Measurements from ENCODE around the gene SLC25A34. TPM values are rescaled to one million over a fixed set of nuclear protein-coding genes. Genes with fewer than 3 reads are reported as not detected.

The SLC25A34 gene
- polyA plus RNA-seq, 1 of the 3 experiments (the other 2 are of a cell fraction): 1.4 TPM

DNA sequence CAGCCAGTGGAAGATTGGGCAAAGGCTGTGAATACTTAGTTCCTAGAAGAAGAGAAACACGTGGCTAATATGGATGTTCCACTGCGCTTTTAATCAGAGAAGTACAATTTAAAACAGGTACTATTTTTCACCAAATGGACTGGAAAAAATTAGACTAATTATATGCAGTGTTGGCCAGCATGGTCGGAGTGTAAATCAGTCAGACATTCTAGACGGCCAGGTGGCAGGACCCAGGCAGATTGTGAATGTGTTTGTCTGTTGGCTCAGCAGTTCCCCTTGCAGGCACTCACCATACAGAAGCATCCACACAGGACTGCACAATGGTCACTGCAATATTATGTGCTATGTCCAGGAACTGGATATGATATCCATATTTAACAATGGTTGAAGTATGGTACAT lies 23.9 kb upstream of the SLC25A34 start:
- WGBS (ENCODE audit: low lambda C conversion rate): 93% methylated on average over 4 of the region's 4 CpGs
- DNase-seq: no peak
- Histone ChIP-seq H3K36me3 (replicated peaks in 1 of 2; ENCODE audit: control insufficient read depth in 1 of 2, insufficient read depth in 2 of 2, low read length in 1 of 2) (peaks cover 0 to 3% of the 10 kb centered on the region in 2 experiments), H3K4me1 (ENCODE audit: control insufficient read depth in 1 of 2, insufficient read depth in 2 of 2, low read depth in 1 of 2, low read length in 1 of 2) (no peaks in the 10 kb centered on the region; a peak in 1 of 4 replicates), H3K9me2 (no peaks in the 10 kb centered on the region), H3K9me3 (no peaks in the 10 kb centered on the region), H2AFZ (ENCODE audit: low read depth) (no peak overlapping the region), H3K27me3 (ENCODE audit: insufficient read depth) (no peaks in the 10 kb centered on the region), H3F3A (replicated peaks; ENCODE audit: insufficient read depth) (peaks cover 4% of the 10 kb centered on the region), H3K79me2 (ENCODE audit: insufficient read depth) (peaks cover 73% of the 10 kb centered on the region; the same call in 1 of the 2 replicates), H3K4me3 (ENCODE audit: low read depth in 2 of 2, low read length in 1 of 2) (no peak overlapping the region), H3K27ac (ENCODE audit: low read depth in 2 of 2, low read length in 1 of 2) (no peak overlapping the region; a peak in 1 of 4 replicates), H3K9ac (no peak overlapping the region), H4K20me1 (ENCODE audit: insufficient read depth) (peaks cover 9% of the 10 kb centered on the region), H3K4me2 (no peak overlapping the region)
- ChIA-PET CTCF (interaction anchor here (1.6 to 1.7 kb wide), 2 partner anchors 11 to 15 kb away, joined by 3 read pairs; no protein-coding TSS in a partner anchor), POLR2A (no interaction called here)
- TF ChIP-seq ELF1 (IDR thresholded peaks at IDR 0.05): no peak

DNA sequence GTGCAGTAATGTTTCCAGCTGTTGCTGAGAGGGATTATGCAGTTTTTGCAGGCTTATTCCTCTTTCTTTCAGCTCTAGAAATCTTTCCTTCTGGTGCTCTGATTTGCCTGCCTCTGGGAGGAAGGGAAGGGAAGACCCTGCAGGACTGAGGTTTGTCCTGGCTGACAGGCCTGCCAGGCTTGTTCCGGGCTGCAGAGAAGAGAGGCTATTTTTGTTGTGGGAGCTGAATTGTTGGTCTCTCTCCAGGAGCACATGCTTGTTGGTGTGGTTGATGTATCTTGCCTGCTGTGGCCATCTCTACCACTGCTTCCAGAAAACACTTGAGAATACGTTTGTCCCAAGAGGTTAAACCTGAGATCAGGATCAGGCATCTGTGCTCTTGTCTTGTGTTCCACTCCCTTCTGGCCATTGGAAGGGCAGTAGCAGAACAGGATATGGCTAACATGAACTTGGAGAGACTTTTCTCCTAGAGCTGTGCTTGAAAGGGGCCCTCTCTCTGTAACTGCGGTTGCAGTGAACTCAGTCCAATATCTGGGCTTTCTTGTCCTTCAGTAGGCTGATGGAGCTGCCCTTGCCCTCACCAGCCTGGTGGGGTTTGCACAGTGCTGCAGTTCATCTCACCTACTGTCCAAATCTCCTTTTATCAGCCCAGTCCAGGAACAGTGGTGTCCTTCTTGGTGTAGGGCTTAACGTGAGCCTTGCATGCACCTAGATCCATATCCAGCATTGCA lies 21.5 kb upstream of the SLC25A34 start:
- DNase-seq: no peak

More for the DNA sequence above, 21.5 kb upstream of the SLC25A34 start:
- Histone ChIP-seq H4K20me1 (ENCODE audit: insufficient read depth) (peaks cover 9% of the 10 kb centered on the region; the same call in 1 of the 2 replicates), H3K36me3 (replicated peaks in 1 of 2; ENCODE audit: control insufficient read depth in 1 of 2, insufficient read depth in 2 of 2, low read length in 1 of 2) (peaks cover 4 to 20% of the 10 kb centered on the region in 2 experiments), H3K9me2 (no peaks in the 10 kb centered on the region), H2AFZ (ENCODE audit: low read depth) (no peak overlapping the region), H3K27me3 (ENCODE audit: insufficient read depth) (no peaks in the 10 kb centered on the region), H3K4me2 (no peak overlapping the region), H3K79me2 (ENCODE audit: insufficient read depth) (peaks cover 50% of the 10 kb centered on the region; the same call in 1 of the 2 replicates), H3K9ac (no peak overlapping the region), H3K9me3 (no peaks in the 10 kb centered on the region), H3K4me1 (ENCODE audit: control insufficient read depth in 1 of 2, insufficient read depth in 2 of 2, low read depth in 1 of 2, low read length in 1 of 2) (no peaks in the 10 kb centered on the region; a peak in 1 of 4 replicates), H3K27ac (ENCODE audit: low read depth in 2 of 2, low read length in 1 of 2) (no peak overlapping the region), H3F3A (replicated peaks; ENCODE audit: insufficient read depth) (no peaks in the 10 kb centered on the region), H3K4me3 (ENCODE audit: low read depth in 2 of 2, low read length in 1 of 2) (no peak overlapping the region)
- POLR2A ChIA-PET: no interaction called here
- WGBS (ENCODE audit: low lambda C conversion rate): 85% methylated on average over 4 of the region's 4 CpGs
- CTCF ChIA-PET: no interaction called here
- TF ChIP-seq SIN3A (IDR thresholded peaks at IDR 0.05; ENCODE audit: borderline replicate concordance, low read depth, low read length) (no peak), GATA2 (CRISPR knock-in tag; IDR thresholded peaks at IDR 0.05) (no peak), RCOR1 (IDR thresholded peaks at IDR 0.05; ENCODE audit: low read length) (no peak), RFX5 (IDR thresholded peaks at IDR 0.05; ENCODE audit: low read length) (no peak), FOXM1 (IDR thresholded peaks at IDR 0.05; ENCODE audit: low read depth) (no peak), NRF1 (IDR thresholded peaks at IDR 0.05; ENCODE audit: low read depth, low read length) (no peak), EZH2phosphoT487 (IDR thresholded peaks at IDR 0.05; ENCODE audit: borderline replicate concordance, low read depth) (no peak), EP300 (IDR thresholded peaks at IDR 0.05; ENCODE audit: borderline replicate concordance in 1 of 2, low read depth in 1 of 2, low read length in 1 of 2) (no peak), TAF1 (IDR thresholded peaks at IDR 0.05; ENCODE audit: borderline replicate concordance, low read depth, low read length) (no peak)
- TF ChIP-seq, protein P1, sequence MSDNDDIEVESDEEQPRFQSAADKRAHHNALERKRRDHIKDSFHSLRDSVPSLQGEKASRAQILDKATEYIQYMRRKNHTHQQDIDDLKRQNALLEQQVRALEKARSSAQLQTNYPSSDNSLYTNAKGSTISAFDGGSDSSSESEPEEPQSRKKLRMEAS (IDR thresholded peaks at IDR 0.05; ENCODE audit: low read depth): no peak
- TF ChIP-seq, protein P2, sequence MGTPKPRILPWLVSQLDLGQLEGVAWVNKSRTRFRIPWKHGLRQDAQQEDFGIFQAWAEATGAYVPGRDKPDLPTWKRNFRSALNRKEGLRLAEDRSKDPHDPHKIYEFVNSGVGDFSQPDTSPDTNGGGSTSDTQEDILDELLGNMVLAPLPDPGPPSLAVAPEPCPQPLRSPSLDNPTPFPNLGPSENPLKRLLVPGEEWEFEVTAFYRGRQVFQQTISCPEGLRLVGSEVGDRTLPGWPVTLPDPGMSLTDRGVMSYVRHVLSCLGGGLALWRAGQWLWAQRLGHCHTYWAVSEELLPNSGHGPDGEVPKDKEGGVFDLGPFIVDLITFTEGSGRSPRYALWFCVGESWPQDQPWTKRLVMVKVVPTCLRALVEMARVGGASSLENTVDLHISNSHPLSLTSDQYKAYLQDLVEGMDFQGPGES (IDR thresholded peaks at IDR 0.05; ENCODE audit: low read depth, low read length): no peak
- TF ChIP-seq, protein P3, sequence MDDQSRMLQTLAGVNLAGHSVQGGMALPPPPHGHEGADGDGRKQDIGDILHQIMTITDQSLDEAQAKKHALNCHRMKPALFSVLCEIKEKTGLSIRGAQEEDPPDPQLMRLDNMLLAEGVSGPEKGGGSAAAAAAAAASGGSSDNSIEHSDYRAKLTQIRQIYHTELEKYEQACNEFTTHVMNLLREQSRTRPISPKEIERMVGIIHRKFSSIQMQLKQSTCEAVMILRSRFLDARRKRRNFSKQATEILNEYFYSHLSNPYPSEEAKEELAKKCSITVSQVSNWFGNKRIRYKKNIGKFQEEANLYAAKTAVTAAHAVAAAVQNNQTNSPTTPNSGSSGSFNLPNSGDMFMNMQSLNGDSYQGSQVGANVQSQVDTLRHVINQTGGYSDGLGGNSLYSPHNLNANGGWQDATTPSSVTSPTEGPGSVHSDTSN (IDR thresholded peaks at IDR 0.05): no peak
- TF ChIP-seq, protein P4, sequence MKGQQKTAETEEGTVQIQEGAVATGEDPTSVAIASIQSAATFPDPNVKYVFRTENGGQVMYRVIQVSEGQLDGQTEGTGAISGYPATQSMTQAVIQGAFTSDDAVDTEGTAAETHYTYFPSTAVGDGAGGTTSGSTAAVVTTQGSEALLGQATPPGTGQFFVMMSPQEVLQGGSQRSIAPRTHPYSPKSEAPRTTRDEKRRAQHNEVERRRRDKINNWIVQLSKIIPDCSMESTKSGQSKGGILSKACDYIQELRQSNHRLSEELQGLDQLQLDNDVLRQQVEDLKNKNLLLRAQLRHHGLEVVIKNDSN (IDR thresholded peaks at IDR 0.05; ENCODE audit: borderline replicate concordance, low read depth): no peak
- TF ChIP-seq, protein P5, sequence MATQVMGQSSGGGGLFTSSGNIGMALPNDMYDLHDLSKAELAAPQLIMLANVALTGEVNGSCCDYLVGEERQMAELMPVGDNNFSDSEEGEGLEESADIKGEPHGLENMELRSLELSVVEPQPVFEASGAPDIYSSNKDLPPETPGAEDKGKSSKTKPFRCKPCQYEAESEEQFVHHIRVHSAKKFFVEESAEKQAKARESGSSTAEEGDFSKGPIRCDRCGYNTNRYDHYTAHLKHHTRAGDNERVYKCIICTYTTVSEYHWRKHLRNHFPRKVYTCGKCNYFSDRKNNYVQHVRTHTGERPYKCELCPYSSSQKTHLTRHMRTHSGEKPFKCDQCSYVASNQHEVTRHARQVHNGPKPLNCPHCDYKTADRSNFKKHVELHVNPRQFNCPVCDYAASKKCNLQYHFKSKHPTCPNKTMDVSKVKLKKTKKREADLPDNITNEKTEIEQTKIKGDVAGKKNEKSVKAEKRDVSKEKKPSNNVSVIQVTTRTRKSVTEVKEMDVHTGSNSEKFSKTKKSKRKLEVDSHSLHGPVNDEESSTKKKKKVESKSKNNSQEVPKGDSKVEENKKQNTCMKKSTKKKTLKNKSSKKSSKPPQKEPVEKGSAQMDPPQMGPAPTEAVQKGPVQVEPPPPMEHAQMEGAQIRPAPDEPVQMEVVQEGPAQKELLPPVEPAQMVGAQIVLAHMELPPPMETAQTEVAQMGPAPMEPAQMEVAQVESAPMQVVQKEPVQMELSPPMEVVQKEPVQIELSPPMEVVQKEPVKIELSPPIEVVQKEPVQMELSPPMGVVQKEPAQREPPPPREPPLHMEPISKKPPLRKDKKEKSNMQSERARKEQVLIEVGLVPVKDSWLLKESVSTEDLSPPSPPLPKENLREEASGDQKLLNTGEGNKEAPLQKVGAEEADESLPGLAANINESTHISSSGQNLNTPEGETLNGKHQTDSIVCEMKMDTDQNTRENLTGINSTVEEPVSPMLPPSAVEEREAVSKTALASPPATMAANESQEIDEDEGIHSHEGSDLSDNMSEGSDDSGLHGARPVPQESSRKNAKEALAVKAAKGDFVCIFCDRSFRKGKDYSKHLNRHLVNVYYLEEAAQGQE (IDR thresholded peaks at IDR 0.05; ENCODE audit: low read depth, low read length): no peak

All from SK-N-SH (cell line).